ENCODE data around the gene GRIP2.

Gene GRIP2

DNA sequence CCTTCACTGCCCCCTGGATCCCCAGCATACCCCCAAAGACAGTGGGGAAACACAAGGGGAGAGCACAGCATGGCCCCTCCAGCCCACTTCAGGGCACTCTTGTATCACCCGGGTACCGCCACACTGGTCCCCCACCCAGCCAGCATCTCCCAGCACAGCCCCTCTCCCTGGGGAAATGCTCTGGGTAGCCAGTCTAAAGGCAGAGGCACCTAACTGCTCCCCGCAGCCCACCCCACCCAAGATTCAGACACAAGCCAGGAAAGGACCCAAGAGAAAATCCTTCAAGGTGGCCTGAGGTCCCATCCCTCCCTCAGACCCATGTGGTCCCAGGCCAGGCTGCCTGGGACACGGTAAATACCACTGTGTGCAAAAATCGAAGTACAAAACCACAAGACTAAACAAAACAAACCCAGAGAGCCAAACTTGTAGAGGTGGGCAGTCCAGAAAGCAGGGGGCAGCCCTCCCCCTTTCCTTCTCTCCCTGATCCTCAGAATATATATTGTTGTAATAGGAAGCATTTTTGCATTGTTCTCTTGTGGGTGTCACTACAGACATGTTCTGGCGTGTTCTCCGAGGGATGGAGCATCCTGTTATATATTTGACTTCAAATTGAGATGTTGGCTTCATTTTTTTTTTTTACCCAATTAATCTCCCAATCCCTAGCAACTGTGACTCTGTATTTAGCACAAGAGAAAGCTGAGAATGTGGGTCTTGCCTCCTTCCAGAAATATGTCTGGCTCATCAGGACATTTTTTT lies 51.7 kb downstream of the GRIP2 start:
- no peak for DNase-seq (ENCODE audit: insufficient read length, low spot score)
- no peak for FAIRE-seq

DNA sequence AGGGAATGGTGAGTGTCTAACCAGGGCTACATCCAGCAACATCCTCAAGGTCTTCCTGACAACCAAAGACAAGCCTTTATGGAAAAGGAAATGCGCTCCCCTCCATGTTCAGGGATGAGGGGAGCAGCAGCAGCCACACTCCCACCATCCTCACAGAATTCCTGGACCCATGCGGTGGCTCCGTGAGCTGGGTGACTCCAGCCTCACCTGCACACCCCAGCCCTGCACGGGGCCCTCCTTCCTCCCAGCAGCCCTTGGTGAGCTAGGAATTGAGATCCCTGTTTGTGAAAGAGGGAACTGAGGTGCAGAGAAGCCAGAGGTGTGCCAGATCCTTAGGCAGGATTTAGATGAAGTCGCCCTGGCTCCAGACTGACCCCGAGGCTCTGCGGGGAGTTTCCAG lies 52.3 kb downstream of the GRIP2 start:
- DNase-seq (ENCODE audit: insufficient read length, low spot score) (no peak), FAIRE-seq (no peak)

- FAIRE-seq (no peak), DNase-seq (ENCODE audit: insufficient read length, low spot score) (no peak)
Measured at GRCh38 chr3:14487086-14487485, 53.1 kb downstream of the GRIP2 start.

DNA sequence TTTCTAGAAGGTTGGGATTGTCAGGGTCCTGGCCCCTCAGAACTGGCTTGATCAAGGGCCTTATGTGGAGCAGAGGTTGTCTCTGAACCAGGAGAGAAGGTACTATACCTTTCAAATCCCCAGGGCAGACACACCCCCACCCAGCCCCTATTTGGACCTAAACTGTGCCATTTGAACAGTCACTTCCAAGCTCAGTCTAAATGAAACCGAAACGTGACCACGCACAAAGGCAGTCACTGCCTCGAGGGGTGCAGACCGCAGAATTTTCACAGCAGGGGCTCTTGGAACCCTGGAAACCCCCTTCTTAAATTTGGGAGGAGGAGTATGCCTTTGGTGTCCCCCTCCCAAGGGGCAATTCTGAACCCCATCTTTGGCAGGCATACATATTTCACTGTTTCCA lies 53.7 kb downstream of the GRIP2 start:
- no peak for FAIRE-seq
- DNase-seq (ENCODE audit: insufficient read length, low spot score), result no peak

DNA sequence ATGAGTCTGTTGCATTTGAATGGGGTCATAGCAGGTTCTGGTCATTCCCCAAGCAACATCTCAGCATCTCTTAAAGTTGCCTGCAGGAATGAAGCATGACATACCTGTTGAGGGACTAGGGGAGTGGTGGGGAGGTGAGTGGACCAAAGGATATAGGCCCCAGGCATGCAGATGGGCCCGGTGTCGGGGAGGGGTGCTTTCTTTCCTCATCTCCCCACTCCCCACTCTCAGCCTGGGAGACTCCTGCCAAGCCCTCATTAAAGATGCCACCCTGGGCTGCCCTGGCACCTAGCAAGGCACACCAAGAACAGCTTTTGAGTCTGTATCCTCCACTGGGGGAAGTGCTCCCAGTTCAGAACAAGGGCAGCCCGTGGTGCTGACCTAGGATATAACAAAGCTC lies 54.2 kb downstream of the GRIP2 start:
- DNase-seq (ENCODE audit: insufficient read length, low spot score) (no peak), FAIRE-seq (no peak)

DNA sequence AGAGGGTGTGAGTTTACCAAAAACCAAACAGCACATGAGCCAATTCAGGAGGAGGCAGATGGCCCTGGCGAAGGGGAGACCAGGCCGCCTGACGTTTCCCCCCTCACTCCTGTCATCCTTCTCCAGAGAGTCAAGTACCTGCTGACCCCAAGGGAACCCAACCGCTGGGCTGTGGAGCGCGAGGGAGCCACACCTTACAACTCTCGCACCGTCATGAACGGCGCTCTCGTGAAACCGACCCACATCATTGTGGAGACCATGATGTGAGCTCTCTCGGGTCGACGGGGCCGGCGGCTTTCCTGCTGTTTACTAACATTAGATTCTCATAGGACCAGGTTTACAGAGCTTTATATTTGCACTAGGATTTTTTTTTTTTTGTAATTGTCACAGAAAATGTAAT lies 55.4 kb downstream of the GRIP2 start:
- no peak for FAIRE-seq
- no peak for DNase-seq (ENCODE audit: insufficient read length, low spot score)

GRCh38 chr3:14483286-14483685 lies 56.9 kb downstream of the GRIP2 start:
- FAIRE-seq (no peak), DNase-seq (ENCODE audit: insufficient read length, low spot score) (no peak)

DNA sequence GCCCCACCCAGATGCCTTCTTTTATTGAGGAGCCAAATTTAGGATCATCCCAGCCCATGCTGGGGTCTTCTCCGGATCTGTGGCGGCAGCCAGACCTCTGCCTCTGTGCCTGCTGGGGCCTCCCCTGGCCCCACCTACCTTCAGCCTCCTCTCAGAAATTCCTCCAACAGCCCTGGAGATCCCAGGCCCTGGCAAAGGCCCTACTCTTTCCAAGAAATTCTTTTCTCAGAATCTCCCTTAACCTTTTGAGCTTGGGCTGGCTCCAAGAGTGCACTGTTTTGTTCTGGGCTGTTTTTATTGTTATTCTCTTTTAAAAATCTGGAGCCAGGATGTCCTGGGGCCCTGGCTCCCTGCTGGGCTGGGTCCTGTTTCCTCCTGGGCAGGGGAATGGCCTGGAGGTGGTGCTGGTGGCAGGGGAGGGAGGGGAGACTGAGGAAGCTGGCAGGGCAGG lies 57.8 kb downstream of the GRIP2 start:
- FAIRE-seq, result no peak
- DNase-seq (ENCODE audit: insufficient read length, low spot score), result no peak

GRCh38 chr3:14481646-14482036 lies 58.5 kb downstream of the GRIP2 start:
- DNase-seq (ENCODE audit: insufficient read length, low spot score) (no peak), FAIRE-seq (no peak)

DNA sequence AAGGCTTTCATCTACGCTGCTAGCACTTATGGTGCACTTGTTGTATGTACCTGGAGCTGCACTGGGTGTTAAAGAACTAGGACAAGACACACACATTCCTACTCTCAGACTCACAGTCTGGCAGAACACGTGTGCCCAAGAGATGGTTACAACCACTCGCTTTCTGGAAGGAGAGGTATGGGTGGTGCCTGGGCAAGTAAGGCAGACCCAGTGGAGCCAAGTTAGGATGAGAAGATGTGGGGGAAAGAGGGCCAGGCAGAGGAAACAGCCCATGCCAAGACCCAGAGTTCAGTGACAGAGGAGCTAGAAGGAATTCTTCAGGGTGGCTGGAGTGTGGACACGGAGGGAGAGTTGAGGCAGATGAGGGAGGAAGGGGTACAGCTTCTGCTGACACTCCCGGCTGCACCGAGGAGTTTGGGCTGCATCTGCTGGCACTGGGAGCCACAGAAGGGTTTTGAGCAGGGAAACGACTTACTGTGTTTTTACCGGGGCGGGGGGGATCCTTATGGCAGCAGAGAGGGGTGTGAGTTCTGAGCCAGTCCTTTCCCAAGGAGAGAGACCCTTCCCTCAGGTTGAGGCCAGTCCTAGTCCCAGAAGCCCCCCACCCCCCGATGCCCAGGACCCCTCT lies 59.0 kb downstream of the GRIP2 start:
- DNase-seq (ENCODE audit: insufficient read length, low spot score) (no peak), FAIRE-seq (no peak)

- DNase-seq (ENCODE audit: insufficient read length, low spot score) (peak; percentile 40), FAIRE-seq (no peak)
Measured at GRCh38 chr3:14480207-14481017, 59.7 kb downstream of the GRIP2 start.

DNA sequence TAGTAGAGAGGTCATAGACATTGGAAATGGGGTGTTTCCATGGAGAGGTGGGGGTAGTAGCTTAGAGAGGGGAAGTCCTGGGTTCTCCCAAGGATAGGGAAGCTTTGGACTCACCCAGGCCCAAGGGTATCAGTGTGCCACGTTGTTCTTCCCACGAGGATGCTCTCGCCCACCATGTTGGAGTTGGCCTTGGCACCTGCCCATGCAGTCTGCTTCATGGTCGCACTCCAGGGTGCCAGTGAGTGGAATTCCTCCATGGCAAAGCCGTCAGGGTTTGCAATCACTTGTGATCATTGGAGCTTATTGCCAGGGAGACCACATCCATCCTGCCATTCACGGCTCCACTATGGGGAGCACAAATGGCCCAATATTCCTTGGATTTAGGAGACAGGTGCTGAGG lies 60.6 kb downstream of the GRIP2 start:
- DNase-seq (ENCODE audit: insufficient read length, low spot score) (no peak), FAIRE-seq (no peak)

DNA sequence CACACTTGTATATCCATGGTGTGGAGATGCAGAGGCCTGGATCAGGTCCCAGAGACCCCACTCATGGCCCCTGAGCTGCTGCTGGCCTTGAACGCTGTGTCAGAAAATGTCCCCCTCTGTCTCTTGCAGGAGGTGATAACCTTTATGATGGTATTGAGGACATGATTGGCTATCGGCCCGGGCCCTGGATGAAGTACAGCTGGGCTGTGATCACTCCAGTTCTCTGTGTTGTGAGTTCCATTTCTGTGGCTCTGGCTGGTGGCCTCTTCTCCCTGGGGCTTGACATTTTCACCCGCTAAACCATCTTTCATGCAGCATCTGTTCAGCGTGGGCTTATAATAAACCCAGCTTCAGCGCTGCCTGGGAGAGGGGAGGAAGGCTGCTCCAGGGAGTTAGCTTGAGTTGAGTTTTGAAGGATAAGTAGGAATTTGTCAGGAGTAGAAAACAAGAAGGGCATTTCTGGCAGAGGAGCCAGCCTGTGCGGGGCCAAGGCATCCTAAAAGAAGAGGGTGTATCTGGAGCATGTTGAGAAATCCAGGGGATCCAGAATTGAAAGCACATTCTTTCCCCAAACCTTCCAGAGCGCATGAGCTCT lies 61.1 kb downstream of the GRIP2 start:
- no peak for FAIRE-seq
- DNase-seq (ENCODE audit: insufficient read length, low spot score), result no peak

GRCh38 chr3:14477311-14477935 lies 62.7 kb downstream of the GRIP2 start:
- DNase-seq (ENCODE audit: insufficient read length, low spot score), result no peak
- no peak for FAIRE-seq

DNA sequence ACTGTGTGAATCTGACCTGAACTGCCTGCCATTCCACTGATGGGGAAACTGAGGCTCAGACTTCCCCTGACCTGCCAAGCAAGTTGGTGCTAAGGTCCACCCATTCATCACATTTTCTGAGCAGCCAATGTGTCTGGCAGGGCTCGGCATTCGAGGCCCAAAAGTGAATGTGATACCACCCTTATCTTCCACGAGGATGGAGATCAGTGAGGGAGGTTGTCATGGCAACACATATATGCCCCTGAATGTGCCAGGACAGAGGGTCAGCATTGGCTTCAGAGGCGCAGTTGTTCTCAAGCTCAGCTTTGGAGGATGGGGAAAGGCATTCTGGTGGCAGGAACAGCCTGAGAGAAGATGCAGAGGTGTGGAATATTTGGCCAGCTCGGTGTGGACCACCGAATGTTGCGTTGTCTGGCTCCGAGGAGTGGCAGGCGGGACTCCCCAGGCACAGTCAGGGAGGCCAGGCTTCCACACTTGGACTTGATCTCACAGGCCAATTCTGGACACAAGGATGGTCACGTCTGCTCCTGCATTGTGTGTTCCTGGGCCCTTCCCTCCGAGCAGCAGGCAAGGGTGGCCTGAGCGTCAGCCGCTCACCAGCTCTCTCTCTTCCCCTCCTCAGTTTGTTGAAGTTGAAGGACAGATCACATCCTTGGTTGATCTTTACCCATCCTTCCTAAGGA lies 63.4 kb downstream of the GRIP2 start:
- DNase-seq (ENCODE audit: insufficient read length, low spot score), result no peak
- no peak for FAIRE-seq

DNA sequence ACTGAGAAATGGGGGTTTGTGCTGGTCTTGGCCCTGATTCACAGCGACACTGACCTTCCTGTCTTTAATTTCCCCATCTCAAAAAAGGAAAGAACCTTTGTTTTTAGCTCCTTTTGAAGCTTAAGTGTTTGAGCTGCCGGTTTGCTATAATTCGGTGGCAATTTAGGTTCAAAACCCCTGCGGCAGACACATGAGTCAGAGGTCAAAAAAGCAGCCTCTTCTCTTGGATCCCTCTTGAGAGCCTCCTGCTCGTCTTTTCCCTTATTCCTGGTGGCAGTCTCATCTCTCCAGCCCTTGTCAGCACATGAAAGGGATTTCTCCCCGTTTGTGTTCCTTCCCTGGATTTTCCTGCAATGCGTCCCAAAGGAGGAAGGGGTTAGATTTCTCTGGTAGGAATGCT lies 64.5 kb downstream of the GRIP2 start:
- no peak for FAIRE-seq
- DNase-seq (ENCODE audit: insufficient read length, low spot score), result no peak

DNA sequence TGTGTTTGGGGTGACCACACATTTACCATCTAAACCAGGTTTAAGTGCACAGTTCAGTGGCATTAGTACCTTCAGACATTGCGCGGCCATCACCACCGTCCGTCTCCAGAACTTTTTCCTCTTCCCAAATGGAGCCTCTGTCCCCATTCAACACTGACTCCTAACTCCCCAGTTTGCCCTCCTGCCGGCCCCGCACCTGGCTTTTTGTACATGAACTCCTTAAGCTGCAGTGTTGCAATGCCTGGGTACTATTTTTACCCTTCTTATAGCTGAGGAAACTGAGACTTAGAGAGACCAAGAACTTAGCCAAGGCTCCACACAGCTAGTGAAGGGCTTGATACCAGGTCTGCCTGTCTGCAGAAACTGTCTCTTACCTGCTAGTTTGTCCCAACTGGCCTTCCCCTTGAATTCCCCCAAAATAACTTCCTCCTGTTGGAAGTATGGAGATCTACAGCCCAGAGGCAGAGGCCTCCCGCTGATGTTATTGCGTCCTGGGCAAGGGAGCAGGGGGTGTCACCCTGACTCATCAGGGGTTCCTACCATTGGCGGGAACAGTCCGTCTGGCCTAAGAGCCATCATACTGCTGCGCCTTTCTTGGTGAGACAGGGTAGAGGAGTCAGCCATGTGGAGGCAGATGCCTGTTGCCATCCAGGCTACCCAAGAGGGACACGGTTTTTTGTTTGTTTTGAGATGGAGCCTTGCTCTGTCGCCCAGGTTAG lies 65.6 kb downstream of the GRIP2 start:
- FAIRE-seq (no peak), DNase-seq (ENCODE audit: insufficient read length, low spot score) (no peak)

DNA sequence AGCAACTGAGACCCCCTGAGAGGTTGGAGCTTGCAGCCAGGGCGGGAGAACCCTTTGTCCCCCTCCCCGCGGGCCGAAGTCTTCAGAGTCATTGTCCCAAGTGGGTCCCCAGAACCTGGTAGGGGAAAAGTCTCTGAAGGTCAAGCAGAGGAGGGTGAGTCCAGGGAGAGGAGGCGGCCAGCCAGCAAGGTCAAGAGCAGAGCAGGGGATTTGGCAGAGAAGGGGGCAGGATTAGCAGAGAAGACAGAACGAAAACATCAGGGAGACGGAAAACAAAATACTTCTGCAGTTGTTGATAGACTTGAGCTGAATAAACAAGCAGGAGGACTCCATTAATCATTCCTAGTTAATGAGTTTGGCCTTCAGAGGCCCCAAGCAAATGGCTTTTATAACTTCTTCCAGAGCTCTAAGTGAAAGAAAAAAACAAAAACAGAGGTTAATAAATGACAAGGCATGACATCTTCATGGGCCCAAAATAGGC lies 66.7 kb downstream of the GRIP2 start:
- FAIRE-seq (no peak), DNase-seq (ENCODE audit: insufficient read length, low spot score) (no peak)

Data from HTR-8/SVneo (cell line).